Body of pancreas (tissue), 4 donors: Measurements from ENCODE around the gene BPTF.

ENCODE experiments used
- POLR2A ChIP-seq, 3 donors: fragments of 450-650 bp; IDR thresholded peaks; one replicate each; pipeline ENCODE4 v1.6.1; 2016; ENCODE audit warnings: antibody characterized with exemption in 3 of 3, mild to moderate bottlenecking in 2 of 3
- TF ChIP-seq, protein P1 (sequence below), 7 experiments: fragments of 450-650 bp in 4 of 7; fragments of 200-600 bp in 3 of 7; sonication (generic) in 3 of 7; IDR thresholded peaks; one replicate each; pipeline ENCODE4 v1.5.1; 2016 to 2019; ENCODE audit warnings: antibody characterized with exemption in 7 of 7

GRCh38 chr17:67950945-67951344, 125.6 kb downstream of the BPTF start:
- TF ChIP-seq, protein P1, sequence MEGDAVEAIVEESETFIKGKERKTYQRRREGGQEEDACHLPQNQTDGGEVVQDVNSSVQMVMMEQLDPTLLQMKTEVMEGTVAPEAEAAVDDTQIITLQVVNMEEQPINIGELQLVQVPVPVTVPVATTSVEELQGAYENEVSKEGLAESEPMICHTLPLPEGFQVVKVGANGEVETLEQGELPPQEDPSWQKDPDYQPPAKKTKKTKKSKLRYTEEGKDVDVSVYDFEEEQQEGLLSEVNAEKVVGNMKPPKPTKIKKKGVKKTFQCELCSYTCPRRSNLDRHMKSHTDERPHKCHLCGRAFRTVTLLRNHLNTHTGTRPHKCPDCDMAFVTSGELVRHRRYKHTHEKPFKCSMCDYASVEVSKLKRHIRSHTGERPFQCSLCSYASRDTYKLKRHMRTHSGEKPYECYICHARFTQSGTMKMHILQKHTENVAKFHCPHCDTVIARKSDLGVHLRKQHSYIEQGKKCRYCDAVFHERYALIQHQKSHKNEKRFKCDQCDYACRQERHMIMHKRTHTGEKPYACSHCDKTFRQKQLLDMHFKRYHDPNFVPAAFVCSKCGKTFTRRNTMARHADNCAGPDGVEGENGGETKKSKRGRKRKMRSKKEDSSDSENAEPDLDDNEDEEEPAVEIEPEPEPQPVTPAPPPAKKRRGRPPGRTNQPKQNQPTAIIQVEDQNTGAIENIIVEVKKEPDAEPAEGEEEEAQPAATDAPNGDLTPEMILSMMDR (IDR thresholded peaks at IDR 0.05): no peak
- TF ChIP-seq POLR2A (IDR thresholded peaks at IDR 0.05): no peak
